CD14-positive monocyte (primary cell): ENCODE results near the gene GNAZ. TPM values are rescaled to one million over a fixed set of nuclear protein-coding genes. Genes with fewer than 3 reads are reported as not detected.

ENCODE experiments used
- DNase-seq, 3 donors: peaks; one replicate each; pipeline ENCODE4 v3.0.0-alpha.2; 2011 to 2022
- H2AFZ ChIP-seq: 2 replicates; pipeline ENCODE4 v1.6.0; 2012; ENCODE audit warnings: mild to moderate bottlenecking, low read depth, low read length, inconsistent platforms; ENCODE audit not compliant: insufficient read depth, poor library complexity, severe bottlenecking
- H3K27ac ChIP-seq, 2 donors: 1 replicate in 1 of 2; 2 replicates in 1 of 2; pipeline ENCODE4 v1.5.1; 2012 to 2013; ENCODE audit warnings: low read length in 2 of 2, control low read depth in 1 of 2, inconsistent platforms in 1 of 2, low read depth in 1 of 2, mild to moderate bottlenecking in 1 of 2
- H3K27me3 ChIP-seq, 2 donors: one replicate each; pipeline versions ENCODE4 v1.6.0 to v1.6.1; 2011 to 2013; ENCODE audit warnings: low read length in 2 of 2; ENCODE audit not compliant: control insufficient read depth in 2 of 2, insufficient read depth in 2 of 2
- H3K36me3 ChIP-seq, 2 donors: replicated peaks in 1 of 2; 1 replicate in 1 of 2; 2 replicates in 1 of 2; pipeline versions ENCODE4 v1.5.1 to v1.6.1; 2012 to 2013; ENCODE audit warnings: low read length in 2 of 2, control low read depth in 1 of 2, inconsistent platforms in 1 of 2, mild to moderate bottlenecking in 1 of 2; ENCODE audit not compliant: insufficient read depth in 2 of 2, control insufficient read depth in 1 of 2
- H3K4me1 ChIP-seq, 2 donors: 1 replicate in 1 of 2; 2 replicates in 1 of 2; pipeline versions ENCODE4 v1.5.1 to v1.6.1; 2012 to 2013; ENCODE audit warnings: low read length in 2 of 2, control low read depth in 1 of 2, inconsistent platforms in 1 of 2, mild to moderate bottlenecking in 1 of 2, moderate library complexity in 1 of 2; ENCODE audit not compliant: insufficient read depth in 2 of 2, control insufficient read depth in 1 of 2
- H3K4me2 ChIP-seq: replicated peaks from 2 replicates; pipeline ENCODE3; 2012; ENCODE audit warnings: low read length, moderate library complexity, mild to moderate bottlenecking; ENCODE audit not compliant: poor library complexity, severe bottlenecking; ENCODE audit errors: extremely low read depth
- H3K4me3 ChIP-seq, 3 experiments: fragments of 200-600 bp in 1 of 3; sonication (generic) in 1 of 3; replicated peaks in 1 of 3; 1 replicate in 2 of 3; 2 replicates in 1 of 3; pipeline ENCODE4 v1.5.1; 2011 to 2013; ENCODE audit warnings: low read length in 3 of 3, mild to moderate bottlenecking in 3 of 3, control low read depth in 2 of 3, low read depth in 2 of 3, inconsistent platforms in 1 of 3, moderate library complexity in 1 of 3
- H3K79me2 ChIP-seq: 2 replicates; pipeline ENCODE4 v1.6.0; 2012; ENCODE audit warnings: mild to moderate bottlenecking, control low read depth, inconsistent platforms, low read length, moderate library complexity; ENCODE audit not compliant: insufficient read depth
- H3K9ac ChIP-seq: 2 replicates; pipeline ENCODE4 v1.6.0; 2017; ENCODE audit warnings: low read length, mild to moderate bottlenecking; ENCODE audit not compliant: insufficient read depth, poor library complexity, severe bottlenecking
- H3K9me3 ChIP-seq, 2 donors: replicated peaks in 1 of 2; 1 replicate in 1 of 2; 2 replicates in 1 of 2; pipeline versions ENCODE4 v1.5.1 to v1.6.1; 2012 to 2013; ENCODE audit warnings: low read length in 2 of 2, control low read depth in 1 of 2; ENCODE audit not compliant: control insufficient read depth in 1 of 2, insufficient read depth in 1 of 2
- H4K20me1 ChIP-seq: 2 replicates; pipeline ENCODE4 v1.6.0; 2012; ENCODE audit warnings: mild to moderate bottlenecking, low read length, control low read depth, moderate library complexity; ENCODE audit not compliant: insufficient read depth
- H3K27ac Mint-ChIP-seq, 7 donors: one replicate each; pipeline ENCODE4 v1.8.0; 2020; ENCODE audit warnings: mild to moderate bottlenecking in 7 of 7, mixed read lengths in 7 of 7, moderate library complexity in 6 of 7, inconsistent platforms in 2 of 7
- H3K27me3 Mint-ChIP-seq, 3 donors: one replicate each; pipeline ENCODE4 v1.8.0; 2021 to 2022; ENCODE audit warnings: low read depth in 3 of 3, mild to moderate bottlenecking in 3 of 3, mixed read lengths in 3 of 3, moderate library complexity in 3 of 3, inconsistent platforms in 1 of 3
- H3K36me3 Mint-ChIP-seq, 2 donors: one replicate each; pipeline ENCODE4 v1.8.0; 2020; ENCODE audit warnings: mixed read lengths in 2 of 2, inconsistent platforms in 1 of 2, mild to moderate bottlenecking in 1 of 2
- H3K4me1 Mint-ChIP-seq: one replicate; pipeline ENCODE4 v1.8.0; 2020; ENCODE audit warnings: mild to moderate bottlenecking, mixed read lengths
- H3K4me3 Mint-ChIP-seq, 2 donors: one replicate each; pipeline ENCODE4 v1.8.0; 2020; ENCODE audit warnings: mild to moderate bottlenecking in 2 of 2, mixed read lengths in 2 of 2, moderate library complexity in 1 of 2
- H3K9me3 Mint-ChIP-seq, 7 donors: one replicate each; pipeline ENCODE4 v1.8.0; 2020 to 2022; ENCODE audit warnings: mixed read lengths in 7 of 7, mild to moderate bottlenecking in 6 of 7, moderate library complexity in 6 of 7, inconsistent platforms in 2 of 7
- WGBS: methylation state at CpG from one replicate; pipeline ENCODE4 v1.1.5; 2013; ENCODE audit warnings: missing lambda C conversion rate; ENCODE audit not compliant: insufficient coverage; 5-methylcytosine and 5-hydroxymethylcytosine counted together
- intact Hi-C, 2 donors: fragments of 100-400 bp; cut with micrococcal nuclease; formaldehyde crosslinking; loops; one replicate each; pipeline versions ENCODE4 v1.15.0 to v1.15.1; 2023
- polyA plus RNA-seq, 3 donors: library from polyadenylated mRNA; depleted of rRNA in 1 of 3; unstranded in 2 of 3; stranded (reverse) in 1 of 3; fragments of 300-500 nt in 2 of 3; fragments of >200 nt in 1 of 3; fragmentation: Illumina TruSeq in 2 of 3; gene quantifications; 1 replicate in 2 of 3; 2 replicates in 1 of 3; pipeline ENCODE4 v1.2.3, GENCODE V29; 2012 to 2021
- TF ChIP-seq, protein P1 (sequence below): fragments of 200-600 bp; IDR thresholded peaks from one replicate; pipeline ENCODE4 v1.8.0; 2022; ENCODE audit warnings: antibody characterized with exemption, mild to moderate bottlenecking

The GNAZ gene
- polyA plus RNA-seq, 3 donors = 0.04 to 0.05 TPM; not detected in 1

DNA sequence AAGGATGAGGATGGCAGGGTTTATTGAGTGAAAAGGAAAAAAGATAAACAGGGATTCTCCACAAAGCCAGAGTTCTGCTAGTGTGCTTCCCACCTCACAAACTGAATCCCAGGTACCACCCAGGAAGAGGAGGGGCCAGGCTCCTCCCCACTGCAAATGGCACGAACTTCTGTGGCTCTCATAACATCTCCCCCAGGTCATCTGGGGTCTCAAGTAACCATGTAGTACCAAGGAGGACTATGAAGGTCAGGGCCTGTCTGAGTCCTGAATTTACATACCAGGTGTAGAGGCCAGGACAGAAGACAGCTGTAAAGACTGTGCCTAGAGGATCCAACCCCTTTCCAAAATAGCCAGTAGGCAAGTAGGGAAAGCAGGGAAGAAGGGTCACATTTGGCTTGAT, 25.7 kb upstream of the GNAZ start:
- TF ChIP-seq, protein P1, sequence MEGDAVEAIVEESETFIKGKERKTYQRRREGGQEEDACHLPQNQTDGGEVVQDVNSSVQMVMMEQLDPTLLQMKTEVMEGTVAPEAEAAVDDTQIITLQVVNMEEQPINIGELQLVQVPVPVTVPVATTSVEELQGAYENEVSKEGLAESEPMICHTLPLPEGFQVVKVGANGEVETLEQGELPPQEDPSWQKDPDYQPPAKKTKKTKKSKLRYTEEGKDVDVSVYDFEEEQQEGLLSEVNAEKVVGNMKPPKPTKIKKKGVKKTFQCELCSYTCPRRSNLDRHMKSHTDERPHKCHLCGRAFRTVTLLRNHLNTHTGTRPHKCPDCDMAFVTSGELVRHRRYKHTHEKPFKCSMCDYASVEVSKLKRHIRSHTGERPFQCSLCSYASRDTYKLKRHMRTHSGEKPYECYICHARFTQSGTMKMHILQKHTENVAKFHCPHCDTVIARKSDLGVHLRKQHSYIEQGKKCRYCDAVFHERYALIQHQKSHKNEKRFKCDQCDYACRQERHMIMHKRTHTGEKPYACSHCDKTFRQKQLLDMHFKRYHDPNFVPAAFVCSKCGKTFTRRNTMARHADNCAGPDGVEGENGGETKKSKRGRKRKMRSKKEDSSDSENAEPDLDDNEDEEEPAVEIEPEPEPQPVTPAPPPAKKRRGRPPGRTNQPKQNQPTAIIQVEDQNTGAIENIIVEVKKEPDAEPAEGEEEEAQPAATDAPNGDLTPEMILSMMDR = no peak
- Histone ChIP-seq H3K79me2 (no peaks in the 10 kb centered on the region), H3K4me3 (no peak overlapping the region), H2AFZ (no peak overlapping the region), H4K20me1 (no peaks in the 10 kb centered on the region), H3K27ac (no peak overlapping the region), H3K4me1 (no peaks in the 10 kb centered on the region), H3K4me2 (no peak overlapping the region), H3K9ac (no peak overlapping the region), H3K9me3 (peaks cover 13 to 20% of the 10 kb centered on the region in 2 donors), H3K27me3 (peaks cover 0 to 17% of the 10 kb centered on the region in 2 donors), H3K36me3 (no peaks in the 10 kb centered on the region)
- no peak overlapping the region for H3K4me3 Mint-ChIP-seq
- DNase-seq = no peak
- no peaks in the 10 kb centered on the region for H3K4me1 Mint-ChIP-seq
- H3K36me3 Mint-ChIP-seq = no peaks in the 10 kb centered on the region
- intact Hi-C loops = no loop called here
- peaks cover 10 to 26% (median 21%) of the 10 kb centered on the region in 7 donors for H3K9me3 Mint-ChIP-seq
- no CpG with 5 or more reads among the region's 1 CpG for WGBS
- H3K27ac Mint-ChIP-seq = no peak overlapping the region
- peaks cover 2 to 17% (median 11%) of the 10 kb centered on the region in 3 donors for H3K27me3 Mint-ChIP-seq

DNA sequence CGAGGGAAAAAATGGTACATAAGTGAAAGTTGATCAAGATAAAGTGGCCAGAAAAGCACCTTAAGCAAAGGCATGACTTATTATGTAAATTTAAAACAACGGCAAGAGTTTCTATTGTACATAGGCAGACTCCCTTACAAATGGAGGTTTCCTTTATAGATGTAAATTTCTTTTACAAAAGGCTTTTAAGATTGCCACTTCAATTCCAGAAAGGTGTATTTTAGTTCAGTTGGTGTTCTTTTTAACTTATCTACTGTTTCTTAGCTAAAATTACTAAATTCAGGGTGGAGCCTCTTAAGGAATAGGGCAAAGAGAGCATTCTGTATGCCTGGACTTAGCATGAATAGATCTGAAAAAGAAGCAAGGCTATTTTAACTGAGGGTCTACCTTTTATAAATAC, 24.9 kb upstream of the GNAZ start:
- TF ChIP-seq, protein P1 = no peak
- no peaks in the 10 kb centered on the region for H3K36me3 Mint-ChIP-seq
- H3K27me3 ChIP-seq = peaks cover 0 to 14% of the 10 kb centered on the region in 2 donors
- peaks cover 3 to 17% (median 9%) of the 10 kb centered on the region in 3 donors for H3K27me3 Mint-ChIP-seq
- H3K9ac ChIP-seq = no peak overlapping the region
- H3K4me3 Mint-ChIP-seq = no peak overlapping the region
- H3K79me2 ChIP-seq = no peaks in the 10 kb centered on the region
- intact Hi-C loops = no loop called here
- no peak overlapping the region for H3K4me3 ChIP-seq
- no peaks in the 10 kb centered on the region for H3K36me3 ChIP-seq
- no peak for DNase-seq
- no peaks in the 10 kb centered on the region for H3K4me1 ChIP-seq
- H3K4me2 ChIP-seq = no peak overlapping the region
- WGBS = no CpG with 5 or more reads among the region's 2 CpGs
- peaks cover 13 to 20% of the 10 kb centered on the region in 2 donors for H3K9me3 ChIP-seq
- no peaks in the 10 kb centered on the region for H3K4me1 Mint-ChIP-seq
- peaks cover 10 to 26% (median 21%) of the 10 kb centered on the region in 7 donors for H3K9me3 Mint-ChIP-seq
- H3K27ac ChIP-seq = no peak overlapping the region
- H4K20me1 ChIP-seq = no peaks in the 10 kb centered on the region
- no peak overlapping the region for H3K27ac Mint-ChIP-seq
- H2AFZ ChIP-seq = no peak overlapping the region
